ENCODE measurements around the gene CCDC73.
"Not testable (repeated sequence)": the region's sequence is repeated elsewhere in the genome, so short reads cannot be mapped to it uniquely, and the experiment has no call there.

CCDC73 gene

DNA sequence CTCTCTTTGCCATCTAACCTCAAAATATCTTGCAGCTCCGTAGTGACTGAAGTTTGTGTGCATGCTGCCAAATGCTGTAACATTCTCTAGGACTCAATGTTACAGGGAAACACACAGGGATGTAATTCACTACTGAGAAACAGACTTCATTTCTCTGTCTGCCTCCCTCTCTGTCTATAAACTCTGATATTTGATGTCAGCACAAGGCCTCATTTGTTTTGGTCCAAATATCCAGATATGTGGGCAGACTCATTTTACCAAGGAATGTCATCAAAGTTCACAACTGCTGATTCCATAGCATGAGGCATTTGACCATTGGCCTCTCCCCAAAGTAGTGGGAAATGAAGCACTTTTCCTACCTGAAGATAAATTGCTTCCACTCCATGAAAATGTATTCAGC lies 32.8 kb upstream of the CCDC73 start:
- Histone ChIP-seq H3K4me1 (ENCODE audit: insufficient read depth, low read length) (no peaks in the 10 kb centered on the region), H3K9ac (ENCODE audit: low read depth, low read length) (no peak overlapping the region), H3K27ac (ENCODE audit: low read length) (no peak overlapping the region), H3K27me3 (ENCODE audit: insufficient read depth, low read length) (peaks cover 41% of the 10 kb centered on the region), H3K9me3 (ENCODE audit: insufficient read depth, low read depth, low read length) (no peaks in the 10 kb centered on the region), H3K36me3 (ENCODE audit: insufficient read depth, low read depth, low read length) (no peaks in the 10 kb centered on the region), H3K4me3 (ENCODE audit: low read length) (no peak overlapping the region)

DNA sequence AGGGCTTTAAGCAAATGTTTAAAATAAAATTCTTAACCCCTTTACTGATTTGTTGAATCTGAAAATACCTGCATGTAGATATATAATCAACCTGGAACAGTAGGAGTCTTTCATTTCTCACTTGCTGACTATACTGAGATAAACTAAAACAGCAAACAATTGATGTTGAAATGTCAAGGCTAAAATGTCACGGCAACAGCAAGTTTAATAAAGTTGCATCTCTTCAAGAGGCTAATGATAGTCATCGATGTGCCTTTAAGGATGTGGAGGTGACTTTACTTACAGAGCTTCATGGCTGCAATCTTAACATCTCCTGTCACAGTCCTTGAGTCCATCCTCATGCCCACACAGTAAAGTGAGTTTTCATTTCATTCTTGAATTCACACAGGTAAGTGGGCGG lies 31.7 kb upstream of the CCDC73 start:
- Histone ChIP-seq H3K4me3 (ENCODE audit: low read length) (no peak overlapping the region), H3K36me3 (ENCODE audit: insufficient read depth, low read depth, low read length) (no peaks in the 10 kb centered on the region), H3K9me3 (ENCODE audit: insufficient read depth, low read depth, low read length) (no peaks in the 10 kb centered on the region), H3K4me1 (ENCODE audit: insufficient read depth, low read length) (no peaks in the 10 kb centered on the region), H3K27ac (ENCODE audit: low read length) (no peak overlapping the region), H3K9ac (ENCODE audit: low read depth, low read length) (no peak overlapping the region), H3K27me3 (ENCODE audit: insufficient read depth, low read length) (peaks cover 36% of the 10 kb centered on the region)

DNA sequence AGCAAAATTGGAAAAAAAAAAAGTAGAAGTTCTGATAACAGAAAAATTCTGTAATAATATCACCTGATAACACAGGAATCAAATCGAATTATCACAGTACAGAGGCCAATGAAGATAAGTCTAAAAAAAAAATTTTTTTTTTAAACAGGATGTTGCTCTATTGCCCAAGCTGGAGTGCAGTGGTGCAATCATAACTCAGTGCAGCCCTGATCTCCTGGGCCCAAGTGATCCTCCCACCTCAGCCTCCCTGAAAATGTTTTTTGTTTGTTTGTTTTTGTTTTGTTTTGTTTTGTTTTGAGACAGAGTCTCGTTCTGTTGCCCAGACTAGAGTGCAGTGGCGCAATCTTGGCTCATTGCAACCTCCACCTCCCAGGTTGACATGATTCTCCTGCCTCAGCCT lies 29.2 kb upstream of the CCDC73 start:
- H3K9me3 ChIP-seq (ENCODE audit: insufficient read depth, low read depth, low read length); H3K4me1 ChIP-seq (ENCODE audit: insufficient read depth, low read length); H3K4me3 ChIP-seq (ENCODE audit: low read length); H3K9ac ChIP-seq (ENCODE audit: low read depth, low read length); H3K27ac ChIP-seq (ENCODE audit: low read length); H3K36me3 ChIP-seq (ENCODE audit: insufficient read depth, low read depth, low read length): not testable (repeated sequence)
- H3K27me3 ChIP-seq (ENCODE audit: insufficient read depth, low read length) = peaks cover 11% of the 10 kb centered on the region

DNA sequence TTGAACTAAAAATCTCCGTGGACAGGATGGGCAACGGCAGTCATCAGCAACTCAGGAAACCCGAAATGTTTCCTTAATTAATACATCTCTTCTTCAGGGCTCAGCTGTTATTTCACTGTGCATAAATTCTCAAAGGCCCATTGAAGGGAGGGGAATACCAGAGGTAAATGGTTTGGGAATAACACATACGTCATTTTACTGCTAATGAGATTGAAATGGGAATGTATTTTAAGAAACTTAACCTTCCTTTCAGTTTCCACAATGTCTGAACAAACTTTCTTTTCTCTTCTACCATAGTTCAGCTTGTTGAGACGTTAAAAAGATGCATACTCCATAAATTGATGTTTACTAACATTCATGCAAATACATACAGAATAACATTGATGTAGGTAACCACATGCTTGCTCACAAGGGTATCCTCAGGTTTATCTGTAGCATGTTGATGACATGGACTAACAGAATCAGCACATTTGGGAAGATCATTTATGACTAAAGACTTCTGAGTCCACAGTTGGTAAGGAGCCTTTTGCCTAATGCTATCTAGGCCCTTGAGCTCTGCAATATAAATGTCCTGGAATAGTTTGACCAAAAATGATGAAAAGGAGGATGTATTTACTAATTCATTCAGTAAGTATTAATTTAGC lies 27.6 kb upstream of the CCDC73 start:
- Histone ChIP-seq H3K9me3 (ENCODE audit: insufficient read depth, low read depth, low read length) (no peaks in the 10 kb centered on the region), H3K4me3 (ENCODE audit: low read length) (no peak overlapping the region), H3K27ac (ENCODE audit: low read length) (no peak overlapping the region), H3K9ac (ENCODE audit: low read depth, low read length) (no peak overlapping the region), H3K4me1 (ENCODE audit: insufficient read depth, low read length) (no peaks in the 10 kb centered on the region), H3K27me3 (ENCODE audit: insufficient read depth, low read length) (no peaks in the 10 kb centered on the region), H3K36me3 (ENCODE audit: insufficient read depth, low read depth, low read length) (no peaks in the 10 kb centered on the region)

DNA sequence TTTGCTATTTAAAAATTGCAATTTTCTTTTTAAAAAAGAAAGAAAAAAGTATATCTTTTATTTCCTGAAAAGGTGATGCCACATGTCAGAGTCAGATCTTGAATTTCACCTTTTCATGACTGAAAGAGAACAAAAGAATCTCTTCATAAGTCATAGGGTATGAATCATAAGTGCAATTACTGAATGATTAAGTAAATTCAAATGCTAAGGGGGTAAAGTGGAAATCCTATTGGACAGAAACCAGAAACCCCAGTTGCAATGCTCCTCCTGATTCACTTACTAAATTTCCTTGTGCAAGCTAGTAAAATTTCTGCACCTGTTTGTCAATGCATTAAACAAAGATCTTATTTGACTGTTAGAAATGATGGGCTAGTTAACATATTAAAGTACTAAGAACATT lies 27.1 kb upstream of the CCDC73 start:
- Histone ChIP-seq H3K4me1 (ENCODE audit: insufficient read depth, low read length) (no peaks in the 10 kb centered on the region), H3K27me3 (ENCODE audit: insufficient read depth, low read length) (no peaks in the 10 kb centered on the region), H3K27ac (ENCODE audit: low read length) (no peak overlapping the region), H3K36me3 (ENCODE audit: insufficient read depth, low read depth, low read length) (no peaks in the 10 kb centered on the region), H3K4me3 (ENCODE audit: low read length) (no peak overlapping the region), H3K9ac (ENCODE audit: low read depth, low read length) (no peak overlapping the region), H3K9me3 (ENCODE audit: insufficient read depth, low read depth, low read length) (no peaks in the 10 kb centered on the region)

DNA sequence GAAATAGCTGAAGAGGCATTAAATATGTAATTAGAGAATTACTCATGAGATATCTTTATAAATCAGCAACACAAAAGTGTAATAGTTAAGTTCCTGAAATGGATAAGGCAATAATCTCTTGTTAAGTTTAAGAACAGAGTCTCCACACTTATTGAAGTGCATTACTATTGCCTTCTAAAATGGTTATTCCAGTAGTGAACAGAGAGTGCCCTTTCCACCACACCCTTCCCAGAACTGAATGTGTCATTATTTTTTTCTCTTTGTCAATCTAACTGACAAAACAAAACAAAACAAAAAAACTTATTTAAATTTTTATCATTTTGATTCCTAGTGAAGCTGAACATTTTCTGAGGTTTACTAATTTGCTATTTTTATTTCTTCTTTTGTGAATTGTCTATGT lies 26.0 kb upstream of the CCDC73 start:
- no peak overlapping the region for H3K9ac ChIP-seq (ENCODE audit: low read depth, low read length)
- no peaks in the 10 kb centered on the region for H3K27me3 ChIP-seq (ENCODE audit: insufficient read depth, low read length)
- H3K4me1 ChIP-seq (ENCODE audit: insufficient read depth, low read length) = no peaks in the 10 kb centered on the region
- H3K4me3 ChIP-seq (ENCODE audit: low read length) = no peak overlapping the region
- H3K9me3 ChIP-seq (ENCODE audit: insufficient read depth, low read depth, low read length) = no peaks in the 10 kb centered on the region
- H3K36me3 ChIP-seq (ENCODE audit: insufficient read depth, low read depth, low read length) = no peaks in the 10 kb centered on the region
- no peak overlapping the region for H3K27ac ChIP-seq (ENCODE audit: low read length)

DNA sequence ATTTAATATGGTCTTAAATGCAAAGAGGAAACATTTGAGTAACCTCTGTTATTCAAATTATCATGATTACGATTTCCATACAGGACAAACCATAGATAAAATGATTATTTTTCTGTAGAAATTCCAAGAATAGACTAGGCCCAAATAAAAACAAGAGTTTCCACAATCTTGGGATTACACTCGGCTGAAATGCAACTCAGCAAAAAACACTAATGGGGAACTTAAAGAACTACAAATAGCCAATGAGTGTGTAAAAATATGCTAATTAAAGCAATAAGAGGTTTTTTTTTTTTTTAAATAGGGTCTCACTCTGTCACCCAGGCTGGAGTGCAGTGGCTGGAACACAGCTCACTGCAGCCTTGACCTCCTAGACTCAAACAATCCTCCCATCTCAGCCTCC lies 24.7 kb upstream of the CCDC73 start:
- no peaks in the 10 kb centered on the region for H3K36me3 ChIP-seq (ENCODE audit: insufficient read depth, low read depth, low read length)
- no peaks in the 10 kb centered on the region for H3K9me3 ChIP-seq (ENCODE audit: insufficient read depth, low read depth, low read length)
- H3K4me1 ChIP-seq (ENCODE audit: insufficient read depth, low read length) = no peaks in the 10 kb centered on the region
- no peak overlapping the region for H3K4me3 ChIP-seq (ENCODE audit: low read length)
- H3K27ac ChIP-seq (ENCODE audit: low read length) = no peak overlapping the region
- no peaks in the 10 kb centered on the region for H3K27me3 ChIP-seq (ENCODE audit: insufficient read depth, low read length)
- no peak overlapping the region for H3K9ac ChIP-seq (ENCODE audit: low read depth, low read length)

DNA sequence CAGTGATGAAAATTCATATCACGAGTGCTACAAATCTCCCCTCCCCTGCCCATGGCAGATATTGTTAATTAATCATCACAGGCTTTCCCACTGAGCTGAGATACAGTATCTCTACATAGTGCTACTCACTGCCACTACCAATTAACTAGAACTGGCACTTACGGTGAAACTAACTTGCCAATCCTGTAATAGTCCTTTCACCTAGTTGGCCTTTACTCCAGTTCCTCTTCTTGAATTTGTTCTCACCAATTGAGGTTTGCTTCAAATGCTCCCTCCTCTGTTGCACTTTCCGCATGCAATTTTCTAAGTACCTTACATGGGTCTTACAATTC lies 23.4 kb upstream of the CCDC73 start:
- Histone ChIP-seq H3K4me3 (ENCODE audit: low read length) (no peak overlapping the region), H3K4me1 (ENCODE audit: insufficient read depth, low read length) (no peaks in the 10 kb centered on the region), H3K27ac (ENCODE audit: low read length) (no peak overlapping the region), H3K27me3 (ENCODE audit: insufficient read depth, low read length) (no peaks in the 10 kb centered on the region), H3K9me3 (ENCODE audit: insufficient read depth, low read depth, low read length) (no peaks in the 10 kb centered on the region), H3K9ac (ENCODE audit: low read depth, low read length) (no peak overlapping the region), H3K36me3 (ENCODE audit: insufficient read depth, low read depth, low read length) (no peaks in the 10 kb centered on the region)

DNA sequence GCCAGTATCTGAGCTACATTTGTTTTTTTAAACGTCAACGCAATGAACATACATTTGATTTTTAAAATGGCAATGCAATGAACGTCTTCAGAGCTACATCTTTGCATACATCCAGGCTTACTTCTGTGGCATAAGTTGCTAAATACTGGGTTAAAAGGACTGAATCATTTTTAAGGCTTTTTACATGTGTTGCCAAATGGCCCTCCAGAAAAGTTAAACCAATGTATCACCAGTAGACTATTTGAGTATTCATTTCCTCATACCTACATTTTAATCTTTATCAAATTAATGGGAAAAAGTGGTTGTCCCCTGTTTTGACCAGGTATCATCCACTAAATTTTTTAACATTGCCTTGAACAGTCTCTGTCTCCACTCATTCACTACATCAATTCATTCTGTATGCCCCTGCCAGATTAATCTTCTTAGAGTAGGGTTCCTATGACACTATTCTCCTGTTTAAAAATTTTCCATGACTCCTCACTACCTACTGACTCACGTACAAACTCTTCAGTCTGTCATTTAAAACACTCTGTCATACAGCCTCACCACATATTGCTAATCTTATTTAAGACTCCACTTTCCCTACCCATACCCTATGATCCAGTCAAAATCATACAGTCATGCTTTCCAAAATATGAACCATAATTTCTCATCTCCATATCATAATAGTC lies 22.9 kb upstream of the CCDC73 start:
- H3K27ac ChIP-seq (ENCODE audit: low read length) = no peak overlapping the region
- no peaks in the 10 kb centered on the region for H3K27me3 ChIP-seq (ENCODE audit: insufficient read depth, low read length)
- H3K9me3 ChIP-seq (ENCODE audit: insufficient read depth, low read depth, low read length) = no peaks in the 10 kb centered on the region
- H3K36me3 ChIP-seq (ENCODE audit: insufficient read depth, low read depth, low read length) = no peaks in the 10 kb centered on the region
- H3K4me3 ChIP-seq (ENCODE audit: low read length) = no peak overlapping the region
- no peaks in the 10 kb centered on the region for H3K4me1 ChIP-seq (ENCODE audit: insufficient read depth, low read length)
- H3K9ac ChIP-seq (ENCODE audit: low read depth, low read length) = no peak overlapping the region

DNA sequence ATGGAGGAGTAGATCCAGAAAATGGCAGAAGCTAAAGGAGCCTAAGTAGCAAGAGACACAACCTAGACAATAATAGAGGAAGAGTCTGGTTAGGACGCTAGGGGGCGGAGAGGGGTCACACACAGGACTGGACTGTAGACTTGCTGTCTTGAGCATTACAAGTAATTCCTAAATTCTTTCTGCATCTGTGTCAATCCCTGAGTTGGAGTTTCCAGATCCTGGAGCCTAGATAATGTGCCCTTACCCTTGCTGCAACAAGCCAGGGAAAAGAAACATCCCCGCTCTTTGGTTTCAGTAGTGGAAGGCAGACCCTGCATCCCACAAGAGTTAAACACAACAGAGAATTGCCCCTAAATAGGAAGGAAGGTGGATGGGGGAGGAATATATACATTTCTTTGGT lies 14.9 kb upstream of the CCDC73 start:
- no peaks in the 10 kb centered on the region for H3K4me1 ChIP-seq (ENCODE audit: insufficient read depth, low read length)

DNA sequence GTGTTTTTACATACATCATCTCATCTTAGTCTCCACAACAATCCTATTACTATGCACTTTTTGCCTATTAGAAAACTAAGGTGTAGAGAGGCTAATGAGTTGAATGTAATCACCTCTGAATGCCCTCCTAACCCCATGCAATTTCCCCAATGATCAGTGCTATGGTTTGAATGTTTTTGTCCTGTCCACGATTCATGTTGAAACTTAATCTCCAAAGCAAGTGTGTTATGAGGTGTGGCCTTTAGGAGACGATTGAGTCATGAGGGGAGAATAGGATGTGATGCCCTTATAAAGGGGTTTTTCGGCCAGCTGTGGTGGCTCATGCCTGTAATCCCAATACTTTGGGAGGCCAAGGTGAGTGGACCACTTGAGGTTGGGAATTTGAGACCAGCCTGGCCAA lies 2.0 kb upstream of the CCDC73 start:
- no peaks in the 10 kb centered on the region; the same call in 1 of the 2 replicates for H3K27me3 ChIP-seq (ENCODE audit: insufficient read depth, low read length)
- H3K9me3 ChIP-seq (ENCODE audit: insufficient read depth, low read depth, low read length) = no peaks in the 10 kb centered on the region
- no peak overlapping the region for H3K4me3 ChIP-seq (ENCODE audit: low read length)
- no peak overlapping the region for H3K9ac ChIP-seq (ENCODE audit: low read depth, low read length)
- no peaks in the 10 kb centered on the region for H3K4me1 ChIP-seq (ENCODE audit: insufficient read depth, low read length)
- H3K27ac ChIP-seq (ENCODE audit: low read length) = no peak overlapping the region
- no peaks in the 10 kb centered on the region for H3K36me3 ChIP-seq (ENCODE audit: insufficient read depth, low read depth, low read length)

More for the DNA sequence above, 14.9 kb upstream of the CCDC73 start:
- no peak overlapping the region for H3K9ac ChIP-seq (ENCODE audit: low read depth, low read length)
- H3K4me3 ChIP-seq (ENCODE audit: low read length) = no peak overlapping the region
- H3K27ac ChIP-seq (ENCODE audit: low read length) = no peak overlapping the region
- H3K9me3 ChIP-seq (ENCODE audit: insufficient read depth, low read depth, low read length) = no peaks in the 10 kb centered on the region
- H3K36me3 ChIP-seq (ENCODE audit: insufficient read depth, low read depth, low read length) = no peaks in the 10 kb centered on the region
- H3K27me3 ChIP-seq (ENCODE audit: insufficient read depth, low read length) = no peaks in the 10 kb centered on the region

DNA sequence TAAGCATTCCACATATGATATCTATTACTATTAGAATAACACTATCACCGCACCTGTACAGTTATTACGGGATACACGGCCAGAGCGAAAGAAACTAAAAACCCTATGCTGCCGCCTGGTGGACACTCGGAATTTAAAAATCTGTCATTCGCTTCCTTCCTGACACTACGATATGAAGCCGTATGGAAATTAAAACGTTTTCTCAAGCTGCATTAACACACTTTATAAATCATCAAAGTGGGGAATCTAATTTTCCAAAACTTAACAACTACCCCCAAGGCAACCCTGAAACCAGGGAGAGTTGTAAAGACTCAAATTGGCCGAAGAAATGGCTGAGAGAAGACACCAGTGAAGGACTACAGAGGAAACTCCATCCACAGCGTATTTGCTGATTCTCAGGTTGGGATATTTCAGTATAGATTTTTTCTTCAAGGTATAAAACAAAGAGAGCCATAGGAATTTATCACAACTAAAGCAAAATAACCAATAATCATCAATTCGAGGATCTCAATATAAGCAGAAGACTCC lies 1.4 kb downstream of the CCDC73 start:
- peak overlapping the region; percentile 56 for H3K4me3 ChIP-seq (ENCODE audit: low read length)
- H3K27ac ChIP-seq (ENCODE audit: low read length) = no peak overlapping the region
- H3K9ac ChIP-seq (ENCODE audit: low read depth, low read length) = no peak overlapping the region
- H3K27me3 ChIP-seq (ENCODE audit: insufficient read depth, low read length) = no peaks in the 10 kb centered on the region; the same call in 1 of the 2 replicates
- no peaks in the 10 kb centered on the region for H3K36me3 ChIP-seq (ENCODE audit: insufficient read depth, low read depth, low read length)
- H3K9me3 ChIP-seq (ENCODE audit: insufficient read depth, low read depth, low read length) = no peaks in the 10 kb centered on the region
- H3K4me1 ChIP-seq (ENCODE audit: insufficient read depth, low read length) = no peaks in the 10 kb centered on the region

All from iPS-20b (cell line).